Stomach (tissue), 9 donors: ENCODE data around the gene DFFB. TPM values are rescaled to one million over a fixed set of nuclear protein-coding genes. Genes with fewer than 3 reads are reported as not detected.

ENCODE experiments used
- DNase-seq, 2 donors: peaks; one replicate each; pipeline versions ENCODE4 v3.0.0 to v3.0.0-alpha.2; 2013 to 2019
- H3K27ac ChIP-seq, 5 donors: fragments of 200-600 bp in 4 of 5; sonication (generic) in 4 of 5; one replicate each; pipeline ENCODE4 v1.5.1; 2013 to 2019; ENCODE audit warnings: mild to moderate bottlenecking in 1 of 5, moderate library complexity in 1 of 5
- H3K27me3 ChIP-seq, 3 donors: fragments of 200-600 bp; sonication (generic); one replicate each; pipeline ENCODE4 v1.5.1; 2017 to 2019; ENCODE audit warnings: mixed run types in 1 of 3
- H3K36me3 ChIP-seq, 4 donors: fragments of 200-600 bp; sonication (generic); 1 replicate in 3 of 4; 2 replicates in 1 of 4; pipeline ENCODE4 v1.5.1; 2016 to 2019
- H3K4me1 ChIP-seq, 4 donors: fragments of 200-600 bp; sonication (generic); one replicate each; pipeline ENCODE4 v1.5.1; 2016 to 2019
- H3K4me3 ChIP-seq, 4 donors: fragments of 200-600 bp; sonication (generic) in 3 of 4; one replicate each; pipeline ENCODE4 v1.5.1; 2016 to 2019; ENCODE audit warnings: mild to moderate bottlenecking in 1 of 4
- H3K9me3 ChIP-seq, 4 donors: fragments of 200-600 bp; sonication (generic); one replicate each; pipeline ENCODE4 v1.5.1; 2016 to 2019
- EP300 ChIP-seq: sonication (generic); formaldehyde crosslinking; IDR thresholded peaks from one replicate; pipeline ENCODE4 v1.6.1; 2017; ENCODE audit warnings: antibody characterized with exemption
- POLR2A ChIP-seq, 4 donors: fragments of 450-650 bp; IDR thresholded peaks; one replicate each; pipeline ENCODE4 v1.6.1; 2016; ENCODE audit warnings: antibody characterized with exemption in 4 of 4, control low read depth in 2 of 4, mild to moderate bottlenecking in 1 of 4, moderate library complexity in 1 of 4
- POLR2AphosphoS5 ChIP-seq, 3 donors: sonication (generic); formaldehyde crosslinking; IDR thresholded peaks; one replicate each; pipeline ENCODE4 v1.6.1; 2016; ENCODE audit warnings: antibody characterized with exemption in 3 of 3
- WGBS, 5 donors: extraction: QIAGEN DNeasy Blood & Tissue Kit in 3 of 5; methylation state at CpG; one replicate each; pipeline versions ENCODE4 v1.1.5 to v1.1.7; 2013 to 2018; 5-methylcytosine and 5-hydroxymethylcytosine counted together
- intact Hi-C: fragments of 100-400 bp; cut with DNase I; formaldehyde crosslinking; loops from one replicate; pipeline ENCODE4 v1.15.1; 2023; ENCODE audit warnings: low total_unique reads
- polyA plus RNA-seq, 3 donors: library from polyadenylated mRNA; stranded (reverse); fragments of 200-250 nt; gene quantifications; one replicate each; pipeline ENCODE4 v1.2.3, GENCODE V29; 2013
- total RNA-seq, 5 donors: library from RNA; depleted of rRNA; stranded (reverse); fragments of >200 nt; gene quantifications; one replicate each; pipeline versions ENCODE4 v1.1.0 to v1.2.3, GENCODE V29; 2014 to 2016
- TF ChIP-seq, protein P1 (sequence below), 7 experiments: fragments of 450-650 bp in 4 of 7; fragments of 200-600 bp in 3 of 7; sonication (generic) in 3 of 7; IDR thresholded peaks; one replicate each; pipeline ENCODE4 v1.5.1; 2016 to 2019; ENCODE audit warnings: antibody characterized with exemption in 7 of 7, control low read depth in 2 of 7, mild to moderate bottlenecking in 1 of 7
- donor health status: healthy with polysubstance abuse.
- donor health status: Bipolar disorder and iron deficiency.
- donor health status: healthy.

DFFB gene
- total and polyA plus RNA-seq, 8 donors: 1.2 to 9.3 (median 4.8) TPM

DNA sequence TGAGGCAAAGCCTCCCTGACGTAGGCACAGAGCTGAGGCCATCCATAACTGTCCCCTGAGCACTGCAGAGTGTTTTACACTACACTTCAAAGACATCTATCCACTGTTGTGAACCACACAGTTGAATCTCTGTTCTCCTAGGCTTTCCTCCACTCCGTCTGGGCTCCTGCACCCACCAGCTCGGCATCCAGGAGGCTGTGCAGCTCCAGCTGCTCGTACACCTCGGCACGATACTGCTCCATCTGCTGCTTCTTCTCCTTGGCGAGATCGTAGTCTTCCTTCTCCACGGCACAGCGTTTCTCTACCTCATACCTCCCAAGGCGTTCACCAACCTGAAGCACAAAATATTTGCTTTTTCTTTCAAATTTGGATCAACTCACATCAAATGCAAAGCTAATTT is 18.5 kb upstream of the DFFB start:
- Histone ChIP-seq H3K36me3 (peaks cover 53 to 100% (median 95%) of the 10 kb centered on the region in 4 donors), H3K27me3 (no peaks in the 10 kb centered on the region), H3K27ac (no peak overlapping the region), H3K4me1 (no peaks in the 10 kb centered on the region), H3K4me3 (no peak overlapping the region), H3K9me3 (peaks cover 0 to 15% (median 11%) of the 10 kb centered on the region in 4 donors)
- intact Hi-C loops: no loop called here
- no peak for DNase-seq
- WGBS, 5 donors: 95 to 98% (median 97%) methylated on average over 11 of the region's 11 CpGs
- no peak for TF ChIP-seq POLR2AphosphoS5 (IDR thresholded peaks at IDR 0.05)
- TF ChIP-seq POLR2A (IDR thresholded peaks at IDR 0.05): no peak

DNA sequence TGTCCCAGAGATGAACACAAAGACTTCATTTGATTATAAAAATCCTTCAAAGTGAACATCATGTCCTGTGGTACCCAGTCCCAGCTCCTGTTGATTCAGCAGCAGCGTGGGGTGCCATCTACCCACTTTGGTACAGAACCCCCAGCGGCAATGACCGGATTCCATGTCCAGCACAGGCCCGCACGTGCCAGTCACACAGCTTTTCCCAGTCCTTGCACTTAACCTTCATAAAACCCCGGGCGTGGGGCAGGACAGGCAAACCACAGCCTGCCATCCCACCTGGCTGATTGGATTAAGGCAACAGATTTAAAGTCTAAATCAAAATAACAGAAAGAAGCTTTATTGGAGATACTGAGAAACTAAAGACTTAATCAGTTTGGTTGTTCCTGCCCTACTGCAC is 15.8 kb upstream of the DFFB start:
- peaks cover 58 to 100% (median 93%) of the 10 kb centered on the region in 4 donors for H3K36me3 ChIP-seq

DNA sequence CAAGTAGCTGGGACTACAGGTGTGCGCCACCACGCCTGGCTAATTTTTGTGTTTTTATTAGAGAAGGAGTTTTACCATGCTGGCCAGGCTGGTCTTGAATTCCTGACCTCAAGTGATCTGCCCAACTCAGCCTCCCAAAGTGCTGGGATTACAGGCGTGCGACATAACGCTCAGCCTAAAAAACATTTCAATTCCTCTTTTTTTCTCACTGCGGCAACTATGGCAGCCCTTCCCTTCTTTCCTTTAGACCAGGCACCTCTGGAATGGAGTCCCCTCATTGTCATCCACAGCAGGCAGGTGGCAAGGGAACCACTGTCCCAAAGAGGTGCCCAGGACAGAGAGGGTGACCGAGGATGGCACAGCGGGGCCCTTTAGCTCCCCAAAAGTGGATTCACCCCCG is 14.4 kb upstream of the DFFB start:
- 88 to 99% (median 94%) methylated on average over 9 of the region's 9 CpGs for WGBS, 5 donors
- Histone ChIP-seq H3K36me3 (peaks cover 55 to 100% (median 93%) of the 10 kb centered on the region in 4 donors), H3K27me3 (no peaks in the 10 kb centered on the region), H3K9me3 (peaks cover 0 to 5% (median 1%) of the 10 kb centered on the region in 4 donors), H3K4me1 (no peaks in the 10 kb centered on the region), H3K27ac (no peak overlapping the region), H3K4me3 (no peak overlapping the region)
- intact Hi-C loops: no loop called here
- TF ChIP-seq POLR2AphosphoS5 (IDR thresholded peaks at IDR 0.05): no peak
- no peak for TF ChIP-seq POLR2A (IDR thresholded peaks at IDR 0.05)
- TF ChIP-seq, protein P1, sequence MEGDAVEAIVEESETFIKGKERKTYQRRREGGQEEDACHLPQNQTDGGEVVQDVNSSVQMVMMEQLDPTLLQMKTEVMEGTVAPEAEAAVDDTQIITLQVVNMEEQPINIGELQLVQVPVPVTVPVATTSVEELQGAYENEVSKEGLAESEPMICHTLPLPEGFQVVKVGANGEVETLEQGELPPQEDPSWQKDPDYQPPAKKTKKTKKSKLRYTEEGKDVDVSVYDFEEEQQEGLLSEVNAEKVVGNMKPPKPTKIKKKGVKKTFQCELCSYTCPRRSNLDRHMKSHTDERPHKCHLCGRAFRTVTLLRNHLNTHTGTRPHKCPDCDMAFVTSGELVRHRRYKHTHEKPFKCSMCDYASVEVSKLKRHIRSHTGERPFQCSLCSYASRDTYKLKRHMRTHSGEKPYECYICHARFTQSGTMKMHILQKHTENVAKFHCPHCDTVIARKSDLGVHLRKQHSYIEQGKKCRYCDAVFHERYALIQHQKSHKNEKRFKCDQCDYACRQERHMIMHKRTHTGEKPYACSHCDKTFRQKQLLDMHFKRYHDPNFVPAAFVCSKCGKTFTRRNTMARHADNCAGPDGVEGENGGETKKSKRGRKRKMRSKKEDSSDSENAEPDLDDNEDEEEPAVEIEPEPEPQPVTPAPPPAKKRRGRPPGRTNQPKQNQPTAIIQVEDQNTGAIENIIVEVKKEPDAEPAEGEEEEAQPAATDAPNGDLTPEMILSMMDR (IDR thresholded peaks at IDR 0.05): no peak
- no peak for TF ChIP-seq EP300
- no peak for DNase-seq

More for the DNA sequence above, 15.8 kb upstream of the DFFB start:
- DNase-seq: no peak
- H3K27me3 ChIP-seq: no peaks in the 10 kb centered on the region
- H3K9me3 ChIP-seq: peaks cover 0 to 15% (median 11%) of the 10 kb centered on the region in 4 donors
- TF ChIP-seq POLR2A (IDR thresholded peaks at IDR 0.05): no peak
- TF ChIP-seq, protein P1 (IDR thresholded peaks at IDR 0.05): no peak
- no peak for TF ChIP-seq EP300
- H3K4me3 ChIP-seq: no peak overlapping the region
- no peaks in the 10 kb centered on the region for H3K4me1 ChIP-seq
- intact Hi-C loops: no loop called here
- no peak overlapping the region for H3K27ac ChIP-seq
- WGBS, 5 donors: 94 to 98% (median 96%) methylated on average over 7 of the region's 7 CpGs

DNA sequence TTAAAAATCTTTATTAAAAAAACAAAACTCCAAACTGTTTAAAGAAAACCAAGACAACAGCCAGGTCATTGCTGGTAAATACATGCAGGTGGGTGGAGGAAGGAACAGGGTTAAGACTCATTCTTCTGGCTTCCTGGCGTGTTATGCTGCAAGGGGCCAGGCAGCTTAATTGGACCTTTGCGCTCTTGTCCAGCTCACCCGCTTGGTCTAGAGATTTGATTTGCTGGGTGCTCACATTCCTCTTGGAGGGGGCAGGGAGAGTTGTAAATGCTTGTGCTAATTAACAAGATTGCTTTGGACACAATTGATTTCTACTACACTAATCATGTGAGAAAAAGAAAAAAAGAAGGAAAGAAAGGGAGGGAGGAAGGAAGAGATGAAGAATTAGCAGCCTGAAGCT is 10.7 kb upstream of the DFFB start:
- TF ChIP-seq EP300: no peak
- TF ChIP-seq POLR2AphosphoS5 (IDR thresholded peaks at IDR 0.05): no peak
- TF ChIP-seq POLR2A (IDR thresholded peaks at IDR 0.05): no peak
- TF ChIP-seq, protein P1 (IDR thresholded peaks at IDR 0.05): no peak
- Histone ChIP-seq H3K27me3 (no peaks in the 10 kb centered on the region), H3K9me3 (no peaks in the 10 kb centered on the region), H3K36me3 (peaks cover 49 to 98% (median 92%) of the 10 kb centered on the region in 4 donors), H3K4me1 (no peaks in the 10 kb centered on the region), H3K4me3 (no peak overlapping the region), H3K27ac (no peak overlapping the region)
- intact Hi-C loops: no loop called here
- WGBS, 5 donors: 89 to 93% (median 92%) methylated on average over 3 of the region's 3 CpGs
- no peak for DNase-seq

DNA sequence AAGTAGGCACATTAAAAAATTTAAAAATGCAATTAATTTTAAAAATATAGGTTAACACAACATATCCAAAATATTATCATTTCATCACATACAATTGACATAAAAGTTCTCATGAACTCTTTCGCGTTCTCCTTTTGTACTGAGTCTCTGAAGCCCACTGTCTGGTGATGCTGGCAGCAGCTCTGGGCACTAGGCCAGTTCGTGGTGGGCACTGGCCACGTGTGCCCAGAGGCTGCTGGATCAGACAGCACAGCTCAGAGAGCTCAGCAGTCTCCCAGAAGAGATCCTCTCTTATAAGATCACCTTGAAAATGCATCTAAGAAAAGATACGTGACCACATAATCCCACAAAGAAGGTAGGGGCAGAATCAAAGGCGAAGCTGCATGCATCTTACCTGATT is 10.2 kb upstream of the DFFB start:
- H3K36me3 ChIP-seq: peaks cover 51 to 98% (median 92%) of the 10 kb centered on the region in 4 donors
- WGBS, 5 donors: 74 to 90% (median 84%) methylated on average over 6 of the region's 6 CpGs
- H3K9me3 ChIP-seq: no peaks in the 10 kb centered on the region
- H3K27me3 ChIP-seq: no peaks in the 10 kb centered on the region
- intact Hi-C loops: no loop called here
- no peak for TF ChIP-seq POLR2A (IDR thresholded peaks at IDR 0.05)
- TF ChIP-seq, protein P1 (IDR thresholded peaks at IDR 0.05): no peak
- TF ChIP-seq POLR2AphosphoS5 (IDR thresholded peaks at IDR 0.05): no peak
- no peak for TF ChIP-seq EP300
- H3K4me3 ChIP-seq: no peak overlapping the region
- no peak for DNase-seq
- no peaks in the 10 kb centered on the region for H3K4me1 ChIP-seq
- no peak overlapping the region for H3K27ac ChIP-seq
